Mucosa of gallbladder (tissue), 1 donor: ENCODE data around the gene SLC6A6. TPM values are rescaled to one million over a fixed set of nuclear protein-coding genes. Genes with fewer than 3 reads are reported as not detected.

Experiments used
- DNase-seq: peaks from one replicate; pipeline ENCODE4 v3.0.0-alpha.2; 2020; ENCODE audit warnings: low spot score
- total RNA-seq: library from RNA; stranded (reverse); gene quantifications from one replicate; pipeline ENCODE4 v1.2.1, GENCODE V29; 2021
- donor health status: DM: no; HTN: no; CAD: no.

SLC6A6 gene
- total RNA-seq, 1 donor from 2014 or later: 63.2 TPM

- no peak for DNase-seq
Measured at GRCh38 chr3:14520967-14521366, 118.6 kb downstream of the SLC6A6 start.

- DNase-seq: no peak
Measured at GRCh38 chr3:14521611-14522010, 119.2 kb downstream of the SLC6A6 start.

- no peak for DNase-seq
Measured at GRCh38 chr3:14522129-14522691, 119.8 kb downstream of the SLC6A6 start.

GRCh38 chr3:14522768-14523167, 120.4 kb downstream of the SLC6A6 start:
- DNase-seq: no peak

- DNase-seq: no peak
Measured at GRCh38 chr3:14523792-14524191, 121.4 kb downstream of the SLC6A6 start.

- no peak for DNase-seq
Measured at GRCh38 chr3:14524311-14524711, 121.9 kb downstream of the SLC6A6 start.

GRCh38 chr3:14524920-14525660, 122.7 kb downstream of the SLC6A6 start:
- DNase-seq: no peak

- DNase-seq: no peak
Measured at GRCh38 chr3:14525685-14526631, 123.6 kb downstream of the SLC6A6 start.

GRCh38 chr3:14528081-14528480, 125.7 kb downstream of the SLC6A6 start:
- no peak for DNase-seq

GRCh38 chr3:14531856-14532395, 129.5 kb downstream of the SLC6A6 start:
- no peak for DNase-seq

GRCh38 chr3:14532691-14533456, 130.5 kb downstream of the SLC6A6 start:
- peak; percentile 56 for DNase-seq

GRCh38 chr3:14533457-14533958, 131.1 kb downstream of the SLC6A6 start:
- no peak for DNase-seq

- no peak for DNase-seq
Measured at GRCh38 chr3:14534516-14535191, 132.2 kb downstream of the SLC6A6 start.

GRCh38 chr3:14535616-14536015, 133.2 kb downstream of the SLC6A6 start:
- DNase-seq: no peak

- no peak for DNase-seq
Measured at GRCh38 chr3:14536055-14536815, 133.8 kb downstream of the SLC6A6 start.

- DNase-seq: no peak
Measured at GRCh38 chr3:14536837-14537589, 134.6 kb downstream of the SLC6A6 start.

- DNase-seq: no peak
Measured at GRCh38 chr3:14537590-14538450, 135.4 kb downstream of the SLC6A6 start.

- no peak for DNase-seq
Measured at GRCh38 chr3:14538451-14539088, 136.2 kb downstream of the SLC6A6 start.
